OCI-LY3 (cell line): ENCODE results near the gene USP19.

Source experiments
- H2AFZ ChIP-seq: fragments of 200-600, 300-600 bp; shearing (Covaris generic); 2 replicates; pipeline ENCODE4 v1.6.0; 2014; ENCODE audit warnings: antibody characterized with exemption, low read depth, low read length
- H3K27ac ChIP-seq: fragments of 200-600, 300-600 bp; sonication (generic); 2 replicates; pipeline ENCODE4 v1.5.1; 2014; ENCODE audit warnings: mild to moderate bottlenecking, low read length, moderate library complexity, mixed read lengths
- H3K27me3 ChIP-seq: fragments of 200-600, 300-600 bp; sonication (generic); 2 replicates; pipeline ENCODE4 v1.6.1; 2014; ENCODE audit warnings: low read depth, low read length, mixed read lengths
- H3K36me3 ChIP-seq: fragments of 200-600, 300-600 bp; sonication (generic); replicated peaks from 2 replicates; pipeline ENCODE3; 2014; ENCODE audit warnings: low read depth, low read length, mixed read lengths
- H3K4me1 ChIP-seq: fragments of 300-600, 200-600 bp; sonication (generic); 2 replicates; pipeline ENCODE4 v1.6.1; 2014; ENCODE audit warnings: low read length, mixed read lengths
- H3K4me2 ChIP-seq: fragments of 200-600, 300-600 bp; sonication (generic); 2 replicates; pipeline ENCODE4 v1.6.1; 2014; ENCODE audit warnings: low read length, mixed read lengths
- H3K4me3 ChIP-seq: fragments of 300-600, 200-600 bp; sonication (generic); 2 replicates; pipeline ENCODE4 v1.5.1; 2014; ENCODE audit warnings: antibody characterized with exemption, mild to moderate bottlenecking, low read length, moderate library complexity
- H3K79me2 ChIP-seq: fragments of 300-600, 200-600 bp; shearing (Covaris generic); 2 replicates; pipeline ENCODE4 v1.6.1; 2014; ENCODE audit warnings: mild to moderate bottlenecking, low read length, mixed read lengths
- H3K9ac ChIP-seq: fragments of 300-600, 200-600 bp; shearing (Covaris generic); 2 replicates; pipeline ENCODE4 v1.6.0; 2014; ENCODE audit warnings: mild to moderate bottlenecking, low read length, moderate library complexity
- H3K9me3 ChIP-seq: fragments of 200-600, 300-600 bp; shearing (Covaris generic); 2 replicates; pipeline ENCODE4 v1.6.1; 2014; ENCODE audit warnings: low read length, mixed read lengths; ENCODE audit not compliant: insufficient read depth
- H4K20me1 ChIP-seq: fragments of 200-600, 300-600 bp; sonication (generic); 2 replicates; pipeline ENCODE4 v1.6.1; 2016; ENCODE audit warnings: low read length, mixed read lengths; ENCODE audit not compliant: insufficient read depth
- EZH2phosphoT487 ChIP-seq: fragments of 200-600 bp; shearing (Covaris generic); IDR thresholded peaks from 2 replicates; pipeline ENCODE4 v1.6.1; 2018; ENCODE audit warnings: antibody characterized with exemption, mixed run types, low read depth
- TF ChIP-seq, protein P1 (sequence below): fragments of 200-600, 300-600 bp; sonication (generic); IDR thresholded peaks from 2 replicates; pipeline ENCODE4 v1.5.1; 2014; ENCODE audit warnings: antibody characterized with exemption, low read length, low read depth

The USP19 gene

DNA sequence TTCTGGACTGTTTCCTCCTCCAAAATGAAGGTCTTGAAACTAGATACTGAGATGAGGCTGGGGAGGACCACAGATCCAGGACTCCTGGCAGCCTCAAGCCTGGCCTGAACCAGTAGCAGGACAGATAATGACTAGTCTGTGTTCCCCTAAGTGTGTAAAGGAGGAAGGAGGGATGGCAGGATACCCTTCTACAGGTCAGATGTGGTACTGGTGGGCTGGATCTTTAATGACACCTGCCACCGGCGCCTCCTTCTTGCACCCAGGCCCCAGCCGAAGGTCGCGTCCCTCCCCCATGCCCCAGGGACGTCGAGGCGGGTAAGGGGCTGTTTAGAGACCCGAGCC, 556 bp downstream of the USP19 start:
- H3K79me2 ChIP-seq, result peaks cover 19% of the 10 kb centered on the region
- TF ChIP-seq EZH2phosphoT487, result no peak
- TF ChIP-seq, protein P1, sequence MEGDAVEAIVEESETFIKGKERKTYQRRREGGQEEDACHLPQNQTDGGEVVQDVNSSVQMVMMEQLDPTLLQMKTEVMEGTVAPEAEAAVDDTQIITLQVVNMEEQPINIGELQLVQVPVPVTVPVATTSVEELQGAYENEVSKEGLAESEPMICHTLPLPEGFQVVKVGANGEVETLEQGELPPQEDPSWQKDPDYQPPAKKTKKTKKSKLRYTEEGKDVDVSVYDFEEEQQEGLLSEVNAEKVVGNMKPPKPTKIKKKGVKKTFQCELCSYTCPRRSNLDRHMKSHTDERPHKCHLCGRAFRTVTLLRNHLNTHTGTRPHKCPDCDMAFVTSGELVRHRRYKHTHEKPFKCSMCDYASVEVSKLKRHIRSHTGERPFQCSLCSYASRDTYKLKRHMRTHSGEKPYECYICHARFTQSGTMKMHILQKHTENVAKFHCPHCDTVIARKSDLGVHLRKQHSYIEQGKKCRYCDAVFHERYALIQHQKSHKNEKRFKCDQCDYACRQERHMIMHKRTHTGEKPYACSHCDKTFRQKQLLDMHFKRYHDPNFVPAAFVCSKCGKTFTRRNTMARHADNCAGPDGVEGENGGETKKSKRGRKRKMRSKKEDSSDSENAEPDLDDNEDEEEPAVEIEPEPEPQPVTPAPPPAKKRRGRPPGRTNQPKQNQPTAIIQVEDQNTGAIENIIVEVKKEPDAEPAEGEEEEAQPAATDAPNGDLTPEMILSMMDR, result no peak
- H4K20me1 ChIP-seq, result no peaks in the 10 kb centered on the region
- no peaks in the 10 kb centered on the region for H3K27me3 ChIP-seq
- H3K9ac ChIP-seq, result peak overlapping the region; percentile 92
- peak overlapping the region; percentile 81 for H3K27ac ChIP-seq
- H2AFZ ChIP-seq, result no peak overlapping the region; the same call in 1 of the 2 replicates
- H3K4me1 ChIP-seq, result peaks cover 15% of the 10 kb centered on the region
- H3K9me3 ChIP-seq, result no peaks in the 10 kb centered on the region
- peak overlapping the region; percentile 97 for H3K4me2 ChIP-seq
- peaks cover 34% of the 10 kb centered on the region for H3K36me3 ChIP-seq
- peak overlapping the region; percentile 91 for H3K4me3 ChIP-seq

DNA sequence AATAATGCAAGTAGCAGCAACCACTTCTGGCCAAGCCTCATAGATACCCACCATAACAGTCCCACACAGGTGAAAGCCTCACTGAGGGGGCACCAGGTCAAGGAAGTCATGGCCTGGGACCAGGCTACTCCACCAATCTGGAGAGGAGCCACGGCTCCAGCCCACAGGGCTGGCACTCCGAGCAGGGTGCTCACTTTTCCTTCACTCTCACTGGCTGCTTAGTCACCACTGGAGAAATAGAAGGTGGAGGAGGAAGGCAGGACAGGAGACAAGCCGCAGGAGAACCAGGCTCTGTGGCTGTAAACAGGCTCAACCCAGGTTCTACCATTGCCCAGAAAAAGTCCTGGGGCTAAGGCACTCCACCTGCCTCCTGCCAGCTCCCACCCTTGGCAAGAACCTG, 1.2 kb downstream of the USP19 start:
- H3K36me3 ChIP-seq, result peaks cover 41% of the 10 kb centered on the region
- peak overlapping the region; percentile 97 for H3K4me2 ChIP-seq
- no peak overlapping the region for H2AFZ ChIP-seq
- H3K9ac ChIP-seq, result peak overlapping the region; percentile 92; the same call in 1 of the 2 replicates
- H3K79me2 ChIP-seq, result peaks cover 19% of the 10 kb centered on the region
- no peaks in the 10 kb centered on the region for H4K20me1 ChIP-seq
- no peaks in the 10 kb centered on the region for H3K27me3 ChIP-seq
- H3K27ac ChIP-seq, result no peak overlapping the region
- TF ChIP-seq, protein P1, result no peak
- TF ChIP-seq EZH2phosphoT487, result no peak
- no peaks in the 10 kb centered on the region for H3K9me3 ChIP-seq
- peak overlapping the region; percentile 91 for H3K4me3 ChIP-seq
- H3K4me1 ChIP-seq, result peaks cover 15% of the 10 kb centered on the region

DNA sequence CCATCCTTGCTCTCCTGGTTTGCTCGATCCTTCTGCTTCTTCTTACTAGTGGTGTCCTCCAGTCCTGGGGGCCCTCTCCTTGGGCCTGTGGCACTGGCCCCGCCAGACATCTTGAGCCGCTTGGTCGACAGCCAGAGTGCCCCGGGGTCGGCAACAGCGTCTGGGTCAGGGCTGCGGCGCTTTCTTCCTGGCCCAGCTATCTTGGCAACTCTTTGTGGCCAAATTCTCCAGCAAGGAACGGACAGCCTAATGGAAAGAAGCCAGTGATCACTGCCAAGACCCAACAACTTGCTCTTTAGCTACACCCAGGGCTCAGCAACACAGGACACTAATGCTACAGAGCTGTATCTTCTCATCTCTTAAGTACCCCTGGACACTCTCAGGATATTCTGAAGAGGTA, 1.6 kb downstream of the USP19 start:
- no peaks in the 10 kb centered on the region for H4K20me1 ChIP-seq
- H3K79me2 ChIP-seq, result peaks cover 19% of the 10 kb centered on the region
- H2AFZ ChIP-seq, result no peak overlapping the region
- H3K27me3 ChIP-seq, result no peaks in the 10 kb centered on the region
- H3K4me2 ChIP-seq, result peak overlapping the region; percentile 97
- H3K9ac ChIP-seq, result no peak overlapping the region
- H3K36me3 ChIP-seq, result peaks cover 43% of the 10 kb centered on the region
- H3K9me3 ChIP-seq, result no peaks in the 10 kb centered on the region
- peak overlapping the region; percentile 91; the same call in 1 of the 2 replicates for H3K4me3 ChIP-seq
- H3K4me1 ChIP-seq, result peaks cover 15% of the 10 kb centered on the region
- H3K27ac ChIP-seq, result no peak overlapping the region
- no peak for TF ChIP-seq EZH2phosphoT487
- TF ChIP-seq, protein P1, result no peak

DNA sequence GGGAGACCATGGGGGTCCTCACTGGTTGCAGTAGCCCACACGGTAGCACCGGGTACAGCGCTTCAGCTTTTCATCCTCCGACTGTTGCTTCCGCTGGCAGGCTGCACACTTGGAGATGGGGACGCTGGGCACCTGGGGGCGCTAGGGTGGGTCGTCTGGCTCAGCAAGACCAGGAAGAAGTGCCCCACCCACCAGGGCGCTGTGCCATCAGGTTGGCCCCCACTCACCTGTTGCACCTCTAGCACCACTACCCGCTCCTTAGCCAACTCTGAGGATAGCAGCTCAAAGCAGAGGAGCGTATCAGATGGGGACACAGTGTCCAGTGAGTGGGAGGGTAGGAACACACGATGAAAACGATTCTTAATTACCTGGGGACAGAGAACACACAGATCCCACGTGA, 8.4 kb downstream of the USP19 start:
- H3K4me1 ChIP-seq, result no peaks in the 10 kb centered on the region
- no peak overlapping the region for H3K27ac ChIP-seq
- no peaks in the 10 kb centered on the region for H3K9me3 ChIP-seq
- no peak overlapping the region for H3K9ac ChIP-seq
- no peak overlapping the region for H3K4me3 ChIP-seq
- no peaks in the 10 kb centered on the region for H4K20me1 ChIP-seq
- H2AFZ ChIP-seq, result no peak overlapping the region
- no peak for TF ChIP-seq EZH2phosphoT487
- TF ChIP-seq, protein P1, result no peak
- peaks cover 85% of the 10 kb centered on the region for H3K36me3 ChIP-seq
- no peak overlapping the region for H3K4me2 ChIP-seq
- H3K79me2 ChIP-seq, result no peaks in the 10 kb centered on the region
- no peaks in the 10 kb centered on the region for H3K27me3 ChIP-seq
